ENCODE measurements around the gene ZNF133. TPM values are rescaled to one million over a fixed set of nuclear protein-coding genes. Genes with fewer than 3 reads are reported as not detected.

Gene ZNF133
- 12.8 and 16.7 TPM in 2 replicates for total RNA-seq

DNA sequence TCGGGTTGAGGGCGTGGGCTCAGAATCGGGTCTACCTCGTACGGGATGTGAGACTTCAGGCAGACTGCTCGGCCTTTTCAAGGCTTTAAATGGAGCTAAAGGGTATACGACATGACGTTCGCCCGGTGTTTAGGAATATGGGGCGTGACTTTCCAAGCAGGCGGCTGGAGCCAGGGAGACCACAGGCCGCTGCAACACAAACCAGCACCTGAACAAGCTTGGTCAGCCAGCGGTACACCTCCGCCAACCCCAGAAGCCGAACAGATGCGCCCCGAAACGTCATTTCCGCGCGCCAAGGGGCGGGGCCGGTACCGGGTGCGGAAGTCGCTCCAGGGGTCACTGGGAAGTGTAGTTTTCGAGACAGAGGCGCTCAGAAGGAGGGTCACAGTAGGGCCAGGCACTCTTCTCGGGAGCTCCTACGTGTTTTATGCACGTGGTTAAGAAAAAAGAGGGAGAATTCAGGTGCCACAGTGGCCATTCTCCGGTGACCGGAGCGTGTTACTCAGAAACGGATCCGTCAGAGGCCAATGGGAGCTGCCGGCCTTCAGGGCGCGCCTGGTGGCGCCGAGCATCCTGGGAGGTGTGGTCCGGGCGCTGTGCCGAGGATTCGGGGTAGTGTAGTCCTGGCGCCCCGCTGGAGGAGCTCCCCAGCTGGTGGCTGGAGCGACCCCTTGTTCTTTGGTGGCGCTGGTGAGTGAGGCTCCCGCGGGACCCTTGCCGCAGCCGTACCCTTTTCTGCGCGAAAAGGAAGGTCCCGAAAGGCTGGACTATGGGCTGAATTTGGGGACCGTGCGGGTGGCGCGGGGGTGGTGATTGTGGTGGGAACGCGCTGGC, at the start of gene ZNF133:
ZNF133 (plus strand) TSS at position 613 of the 834 bp plus-strand sequence. CDS start 17,160 bp downstream, outside the sequence.

Other genes with a start within 250 kb of the ZNF133 start
- gene OVOL2, start 230.6 kb upstream of the ZNF133 start, total RNA-seq, result not detected in 2 replicates
- gene KAT14, start 150.7 kb upstream of the ZNF133 start, total RNA-seq, result 10.7 and 15.7 TPM in 2 replicates
- 8.9 and 14.5 TPM in 2 replicates for gene PET117, start 150.7 kb upstream of the ZNF133 start, total RNA-seq
- gene DZANK1, start 178.5 kb downstream of the ZNF133 start, total RNA-seq, result 0.17 and 0.35 TPM in 2 replicates
- 5.6 and 7.7 TPM in 2 replicates for gene POLR3F, start 178.9 kb downstream of the ZNF133 start, total RNA-seq
- 9.7 and 11.0 TPM in 2 replicates for gene RBBP9, start 208.7 kb downstream of the ZNF133 start, total RNA-seq
- 18.0 and 38.7 TPM in 2 replicates for gene SEC23B, start 219.4 kb downstream of the ZNF133 start, total RNA-seq